Astrocyte (in vitro differentiated cells and primary cell): Measurements from ENCODE around the gene BHLHE23. TPM values are rescaled to one million over a fixed set of nuclear protein-coding genes. Genes with fewer than 3 reads are reported as not detected.

Experiments
- DNase-seq: peaks from one replicate; pipeline ENCODE4 v3.0.0-alpha.2; 2010; ENCODE audit warnings: low read depth
- FAIRE-seq: peaks from 2 replicates; lab custom pipeline; 2011; peaks lifted over from hg19 to GRCh38; lab: Jason Lieb, UNC
- H2AFZ ChIP-seq: 2 replicates; pipeline ENCODE4 v1.6.0; 2012; ENCODE audit warnings: low read depth, low read length, inconsistent platforms
- H3K27ac ChIP-seq: 2 replicates; pipeline ENCODE4 v1.5.1; 2011; ENCODE audit warnings: low read depth, low read length, inconsistent platforms
- H3K27me3 ChIP-seq: 2 replicates; pipeline ENCODE4 v1.6.0; 2011; ENCODE audit warnings: low read length, inconsistent platforms; ENCODE audit not compliant: insufficient read depth
- H3K36me3 ChIP-seq: 2 replicates; pipeline ENCODE4 v1.5.1; 2011; ENCODE audit warnings: low read length, inconsistent platforms; ENCODE audit not compliant: insufficient read depth
- H3K4me1 ChIP-seq: 2 replicates; pipeline ENCODE4 v1.5.1; 2011; ENCODE audit warnings: low read length, inconsistent platforms; ENCODE audit not compliant: insufficient read depth
- H3K4me2 ChIP-seq: 2 replicates; pipeline ENCODE4 v1.6.0; 2012; ENCODE audit warnings: low read length, inconsistent platforms
- H3K4me3 ChIP-seq: 2 replicates; pipeline ENCODE4 v1.5.1; 2011; ENCODE audit warnings: low read depth, mild to moderate bottlenecking, low read length, inconsistent platforms; ENCODE audit not compliant: insufficient read depth
- H3K79me2 ChIP-seq: 2 replicates; pipeline ENCODE4 v1.6.0; 2012; ENCODE audit warnings: mild to moderate bottlenecking, low read length, inconsistent platforms; ENCODE audit not compliant: insufficient read depth
- H3K9ac ChIP-seq: 2 replicates; pipeline ENCODE4 v1.6.0; 2012; ENCODE audit warnings: mild to moderate bottlenecking, low read length, inconsistent platforms
- H3K9me3 ChIP-seq: 2 replicates; pipeline ENCODE4 v1.5.1; 2012; ENCODE audit warnings: low read depth, mild to moderate bottlenecking, low read length, inconsistent platforms; ENCODE audit not compliant: insufficient read depth
- H4K20me1 ChIP-seq: 2 replicates; pipeline ENCODE4 v1.6.0; 2012; ENCODE audit warnings: low read length, inconsistent platforms; ENCODE audit not compliant: insufficient read depth
- H3K27ac Mint-ChIP-seq: one replicate; pipeline ENCODE4 v1.8.0; 2021; ENCODE audit warnings: mild to moderate bottlenecking, mixed read lengths; ENCODE audit not compliant: unreplicated experiment
- H3K27me3 Mint-ChIP-seq: one replicate; pipeline ENCODE4 v1.8.0; 2021; ENCODE audit warnings: low read depth, mixed read lengths; ENCODE audit not compliant: unreplicated experiment
- H3K36me3 Mint-ChIP-seq: one replicate; pipeline ENCODE4 v1.8.0; 2021; ENCODE audit warnings: low read depth, mixed read lengths; ENCODE audit not compliant: unreplicated experiment
- H3K4me1 Mint-ChIP-seq: one replicate; pipeline ENCODE4 v1.8.0; 2021; ENCODE audit warnings: low read depth, mixed read lengths; ENCODE audit not compliant: unreplicated experiment
- H3K4me3 Mint-ChIP-seq: one replicate; pipeline ENCODE4 v1.8.0; 2021; ENCODE audit warnings: mild to moderate bottlenecking, moderate library complexity, mixed read lengths; ENCODE audit not compliant: unreplicated experiment
- H3K9me3 Mint-ChIP-seq: one replicate; pipeline ENCODE4 v1.8.0; 2021; ENCODE audit warnings: mild to moderate bottlenecking, mixed read lengths; ENCODE audit not compliant: unreplicated experiment
- CTCF ChIP-seq: IDR thresholded peaks from 2 replicates; pipeline ENCODE4 v1.5.1; 2011; ENCODE audit warnings: low read depth, mild to moderate bottlenecking, inconsistent platforms, low read length, moderate library complexity; ENCODE audit not compliant: insufficient read depth
- EZH2 ChIP-seq: IDR thresholded peaks from 2 replicates; pipeline ENCODE4 v1.6.1; 2012; ENCODE audit warnings: mild to moderate bottlenecking, low read length, inconsistent platforms; ENCODE audit not compliant: insufficient read depth
- total RNA-seq: library from RNA; stranded (reverse); gene quantifications from 2 replicates; pipeline ENCODE4 v1.2.1, GENCODE V29; 2021

The BHLHE23 gene
- total RNA-seq, 1 donor from 2014 or later = not detected

GRCh38 chr20:62978561-62978943 is 28.2 kb downstream of the BHLHE23 start:
- Histone ChIP-seq H3K27me3 (peaks cover 40% of the 10 kb centered on the region), H3K4me2 (no peak overlapping the region), H3K27ac (no peak overlapping the region), H3K9me3 (no peaks in the 10 kb centered on the region), H3K4me3 (no peak overlapping the region), H3K79me2 (no peaks in the 10 kb centered on the region), H3K9ac (no peak overlapping the region), H3K4me1 (no peaks in the 10 kb centered on the region), H4K20me1 (no peaks in the 10 kb centered on the region), H3K36me3 (no peaks in the 10 kb centered on the region), H2AFZ (no peak overlapping the region)
- H3K27ac Mint-ChIP-seq = no peak overlapping the region
- H3K4me1 Mint-ChIP-seq = no peaks in the 10 kb centered on the region
- H3K36me3 Mint-ChIP-seq = no peaks in the 10 kb centered on the region
- FAIRE-seq = no peak
- no peak for DNase-seq
- H3K9me3 Mint-ChIP-seq = no peaks in the 10 kb centered on the region
- TF ChIP-seq EZH2 (no peak), CTCF (no peak)
- peaks cover 56% of the 10 kb centered on the region for H3K27me3 Mint-ChIP-seq
- H3K4me3 Mint-ChIP-seq = no peak overlapping the region

GRCh38 chr20:62977613-62978560 is 28.9 kb downstream of the BHLHE23 start:
- FAIRE-seq = no peak
- Histone ChIP-seq H3K79me2 (no peaks in the 10 kb centered on the region), H4K20me1 (no peaks in the 10 kb centered on the region), H3K4me1 (no peaks in the 10 kb centered on the region), H3K36me3 (no peaks in the 10 kb centered on the region), H3K9ac (no peak overlapping the region), H3K27me3 (peaks cover 47% of the 10 kb centered on the region), H3K27ac (no peak overlapping the region), H3K9me3 (no peaks in the 10 kb centered on the region), H3K4me2 (no peak overlapping the region), H3K4me3 (no peak overlapping the region), H2AFZ (no peak overlapping the region)
- H3K27ac Mint-ChIP-seq = no peak overlapping the region
- TF ChIP-seq EZH2 = no peak
- no peak for TF ChIP-seq CTCF
- no peaks in the 10 kb centered on the region for H3K36me3 Mint-ChIP-seq
- no peaks in the 10 kb centered on the region for H3K9me3 Mint-ChIP-seq
- no peaks in the 10 kb centered on the region for H3K4me1 Mint-ChIP-seq
- no peak overlapping the region for H3K4me3 Mint-ChIP-seq
- no peak for DNase-seq
- peaks cover 57% of the 10 kb centered on the region for H3K27me3 Mint-ChIP-seq

- peaks cover 4% of the 10 kb centered on the region for H4K20me1 ChIP-seq
- Mint-ChIP-seq H3K27me3 (peaks cover 56% of the 10 kb centered on the region), H3K27ac (no peak overlapping the region), H3K4me1 (no peaks in the 10 kb centered on the region), H3K36me3 (no peaks in the 10 kb centered on the region), H3K4me3 (no peak overlapping the region), H3K9me3 (no peaks in the 10 kb centered on the region)
- H3K4me2 ChIP-seq = no peak overlapping the region
- H3K27ac ChIP-seq = no peak overlapping the region
- no peak for FAIRE-seq
- no peak overlapping the region for H2AFZ ChIP-seq
- H3K36me3 ChIP-seq = no peaks in the 10 kb centered on the region
- no peak overlapping the region for H3K4me3 ChIP-seq
- H3K27me3 ChIP-seq = peaks cover 54% of the 10 kb centered on the region
- no peaks in the 10 kb centered on the region for H3K9me3 ChIP-seq
- TF ChIP-seq EZH2 = no peak
- no peak for TF ChIP-seq CTCF
- H3K9ac ChIP-seq = no peak overlapping the region
- no peak for DNase-seq
- no peaks in the 10 kb centered on the region for H3K4me1 ChIP-seq
- no peaks in the 10 kb centered on the region for H3K79me2 ChIP-seq
Measured at GRCh38 chr20:62976886-62977285, 29.9 kb downstream of the BHLHE23 start.
